Loucy (cell line): ENCODE data around the gene GTF2IRD1.

Source experiments
- H2AFZ ChIP-seq: fragments of 200-600 bp; sonication (generic); 2 replicates; pipeline ENCODE4 v1.6.0; 2016; ENCODE audit warnings: antibody characterized with exemption, mild to moderate bottlenecking, low read length, moderate library complexity
- H3F3A ChIP-seq: fragments of 200-600 bp; 2 replicates; pipeline ENCODE4 v1.6.0; 2016; ENCODE audit warnings: antibody characterized with exemption, low read depth, mild to moderate bottlenecking
- H3K27me3 ChIP-seq: fragments of 200-600 bp; sonication (generic); 2 replicates; pipeline ENCODE4 v1.6.1; 2014; ENCODE audit warnings: low read length, mild to moderate bottlenecking; ENCODE audit not compliant: insufficient read depth, poor library complexity, severe bottlenecking
- H3K36me3 ChIP-seq: fragments of 200-600 bp; sonication (generic); 2 replicates; pipeline ENCODE4 v1.6.1; 2016; ENCODE audit warnings: low read length; ENCODE audit not compliant: insufficient read depth
- H3K4me1 ChIP-seq: fragments of 200-600 bp; sonication (generic); 2 replicates; pipeline ENCODE4 v1.5.1; 2014; ENCODE audit warnings: low read length, mild to moderate bottlenecking; ENCODE audit not compliant: insufficient read depth, poor library complexity, severe bottlenecking
- H3K4me2 ChIP-seq: fragments of 200-600 bp; sonication (generic); 2 replicates; pipeline ENCODE4 v1.6.0; 2014; ENCODE audit warnings: antibody characterized with exemption, low read length, low read depth, mild to moderate bottlenecking; ENCODE audit not compliant: poor library complexity, severe bottlenecking
- H3K4me3 ChIP-seq: fragments of 200-600 bp; sonication (generic); 2 replicates; pipeline ENCODE4 v1.5.1; 2014; ENCODE audit warnings: low read length, mild to moderate bottlenecking, mixed read lengths; ENCODE audit not compliant: poor library complexity, severe bottlenecking
- H3K79me2 ChIP-seq: fragments of 200-600 bp; sonication (generic); 2 replicates; pipeline ENCODE4 v1.6.1; 2014; ENCODE audit warnings: low read length; ENCODE audit not compliant: insufficient read depth
- H3K9ac ChIP-seq: fragments of 200-600 bp; sonication (generic); 2 replicates; pipeline ENCODE4 v1.6.0; 2014; ENCODE audit warnings: mild to moderate bottlenecking, low read depth, low read length, moderate library complexity; ENCODE audit not compliant: poor library complexity, severe bottlenecking
- H3K9me2 ChIP-seq: fragments of 200-600 bp; sonication (generic); replicated peaks from 2 replicates; pipeline ENCODE4 v1.6.1; 2016; ENCODE audit warnings: low read depth, low read length, mixed read lengths
- H3K9me3 ChIP-seq: fragments of 200-600 bp; sonication (generic); 2 replicates; pipeline ENCODE4 v1.6.1; 2014; ENCODE audit warnings: mild to moderate bottlenecking, antibody characterized with exemption, low read length, low read depth; ENCODE audit not compliant: insufficient read depth
- H4K20me1 ChIP-seq: fragments of 200-600 bp; sonication (generic); 2 replicates; pipeline ENCODE4 v1.6.0; 2014; ENCODE audit warnings: antibody characterized with exemption, low read length, mild to moderate bottlenecking; ENCODE audit not compliant: insufficient read depth, poor library complexity, severe bottlenecking
- EZH2phosphoT487 ChIP-seq: fragments of 200-600 bp; IDR thresholded peaks from 2 replicates; pipeline ENCODE4 v1.6.1; 2018; ENCODE audit warnings: antibody characterized with exemption, mild to moderate bottlenecking, moderate library complexity, borderline replicate concordance
- TF ChIP-seq, protein P1 (sequence below): fragments of 200-600 bp; sonication (generic); conservative IDR thresholded peaks from 2 replicates; pipeline ENCODE4 v1.5.1; 2014; ENCODE audit warnings: mild to moderate bottlenecking, antibody characterized with exemption, low read length

Gene GTF2IRD1

DNA sequence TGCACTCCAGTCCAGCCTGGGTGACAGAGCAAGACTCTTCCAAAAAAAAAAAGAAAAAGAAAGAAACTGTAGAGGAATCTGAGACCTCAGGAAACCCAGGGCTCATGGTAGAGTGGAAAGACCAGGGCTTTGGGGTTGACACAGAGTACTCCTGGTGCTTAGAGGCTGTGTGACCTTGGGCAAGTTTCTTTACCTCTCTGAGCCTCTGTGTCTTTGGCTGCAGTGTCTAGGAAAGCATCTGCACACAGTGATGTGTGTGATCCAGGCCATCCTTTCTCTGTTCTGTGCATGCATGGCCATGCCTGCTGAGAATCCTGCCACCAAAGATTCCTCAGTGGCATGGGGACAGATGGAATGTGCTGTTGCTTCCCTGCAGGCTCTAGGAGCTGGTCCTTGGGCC, 132.1 kb downstream of the GTF2IRD1 start:
- Histone ChIP-seq H3K4me1 (peaks cover 4% of the 10 kb centered on the region), H3F3A (no peaks in the 10 kb centered on the region), H3K27me3 (no peaks in the 10 kb centered on the region), H3K9me3 (no peaks in the 10 kb centered on the region), H3K9me2 (no peaks in the 10 kb centered on the region), H4K20me1 (no peaks in the 10 kb centered on the region), H3K4me3 (no peak overlapping the region), H3K9ac (no peak overlapping the region), H3K36me3 (no peaks in the 10 kb centered on the region), H2AFZ (no peak overlapping the region), H3K4me2 (no peak overlapping the region), H3K79me2 (no peaks in the 10 kb centered on the region)
- TF ChIP-seq EZH2phosphoT487: no peak
- TF ChIP-seq, protein P1, sequence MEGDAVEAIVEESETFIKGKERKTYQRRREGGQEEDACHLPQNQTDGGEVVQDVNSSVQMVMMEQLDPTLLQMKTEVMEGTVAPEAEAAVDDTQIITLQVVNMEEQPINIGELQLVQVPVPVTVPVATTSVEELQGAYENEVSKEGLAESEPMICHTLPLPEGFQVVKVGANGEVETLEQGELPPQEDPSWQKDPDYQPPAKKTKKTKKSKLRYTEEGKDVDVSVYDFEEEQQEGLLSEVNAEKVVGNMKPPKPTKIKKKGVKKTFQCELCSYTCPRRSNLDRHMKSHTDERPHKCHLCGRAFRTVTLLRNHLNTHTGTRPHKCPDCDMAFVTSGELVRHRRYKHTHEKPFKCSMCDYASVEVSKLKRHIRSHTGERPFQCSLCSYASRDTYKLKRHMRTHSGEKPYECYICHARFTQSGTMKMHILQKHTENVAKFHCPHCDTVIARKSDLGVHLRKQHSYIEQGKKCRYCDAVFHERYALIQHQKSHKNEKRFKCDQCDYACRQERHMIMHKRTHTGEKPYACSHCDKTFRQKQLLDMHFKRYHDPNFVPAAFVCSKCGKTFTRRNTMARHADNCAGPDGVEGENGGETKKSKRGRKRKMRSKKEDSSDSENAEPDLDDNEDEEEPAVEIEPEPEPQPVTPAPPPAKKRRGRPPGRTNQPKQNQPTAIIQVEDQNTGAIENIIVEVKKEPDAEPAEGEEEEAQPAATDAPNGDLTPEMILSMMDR: no peak

DNA sequence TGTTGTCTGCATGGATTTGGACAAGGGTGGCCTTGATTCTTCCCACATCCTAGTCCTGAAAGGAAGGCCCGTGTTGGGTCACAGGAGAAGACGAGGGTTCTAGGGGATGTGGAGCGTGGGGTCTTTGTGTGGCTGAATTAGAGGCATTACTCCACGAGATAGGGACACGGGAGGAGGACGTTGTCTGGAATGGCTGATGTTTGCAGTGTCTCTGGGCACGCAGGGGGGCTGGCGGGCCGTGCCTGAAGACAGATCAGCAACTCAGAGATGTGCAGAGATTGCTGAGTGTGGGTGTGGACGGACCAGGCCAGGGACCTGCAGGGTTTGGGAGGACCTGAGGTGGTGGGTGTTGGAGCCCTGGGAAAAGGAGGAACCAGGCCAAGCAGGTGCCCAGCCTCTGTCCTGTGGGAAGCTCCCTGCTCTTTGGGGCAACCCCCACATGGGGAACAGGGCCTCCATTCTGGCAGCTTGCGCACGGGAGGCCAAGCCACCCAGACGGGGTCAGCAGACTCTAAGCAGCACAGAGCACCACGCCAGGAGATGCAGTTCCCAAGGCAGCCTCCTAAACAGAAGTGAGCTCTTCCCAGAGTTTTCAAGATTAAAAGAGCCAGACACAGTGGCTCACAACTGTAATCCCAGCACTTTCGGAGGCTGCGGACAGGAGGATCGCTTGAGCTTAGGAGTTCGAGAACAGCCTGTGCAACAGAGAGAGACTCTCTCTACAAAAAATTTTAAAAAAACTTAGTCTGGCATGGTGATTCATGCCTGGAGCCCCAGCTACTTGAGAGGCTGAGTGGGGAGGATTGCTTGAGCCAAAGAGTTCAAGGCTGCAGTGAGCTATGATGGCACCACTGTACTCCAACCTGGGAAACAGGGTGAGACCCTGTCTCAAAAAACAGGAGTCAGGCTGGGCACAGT, 132.8 kb downstream of the GTF2IRD1 start:
- H3K4me1 ChIP-seq: peaks cover 4% of the 10 kb centered on the region
- no peak overlapping the region for H3K4me2 ChIP-seq
- H2AFZ ChIP-seq: no peak overlapping the region
- H3K79me2 ChIP-seq: no peaks in the 10 kb centered on the region
- H3K9ac ChIP-seq: no peak overlapping the region
- no peaks in the 10 kb centered on the region for H3K9me2 ChIP-seq
- no peaks in the 10 kb centered on the region for H3K36me3 ChIP-seq
- H4K20me1 ChIP-seq: no peaks in the 10 kb centered on the region
- no peak overlapping the region for H3K4me3 ChIP-seq
- TF ChIP-seq, protein P1: no peak
- TF ChIP-seq EZH2phosphoT487: no peak
- no peaks in the 10 kb centered on the region for H3K27me3 ChIP-seq
- no peaks in the 10 kb centered on the region for H3K9me3 ChIP-seq
- no peaks in the 10 kb centered on the region for H3F3A ChIP-seq

DNA sequence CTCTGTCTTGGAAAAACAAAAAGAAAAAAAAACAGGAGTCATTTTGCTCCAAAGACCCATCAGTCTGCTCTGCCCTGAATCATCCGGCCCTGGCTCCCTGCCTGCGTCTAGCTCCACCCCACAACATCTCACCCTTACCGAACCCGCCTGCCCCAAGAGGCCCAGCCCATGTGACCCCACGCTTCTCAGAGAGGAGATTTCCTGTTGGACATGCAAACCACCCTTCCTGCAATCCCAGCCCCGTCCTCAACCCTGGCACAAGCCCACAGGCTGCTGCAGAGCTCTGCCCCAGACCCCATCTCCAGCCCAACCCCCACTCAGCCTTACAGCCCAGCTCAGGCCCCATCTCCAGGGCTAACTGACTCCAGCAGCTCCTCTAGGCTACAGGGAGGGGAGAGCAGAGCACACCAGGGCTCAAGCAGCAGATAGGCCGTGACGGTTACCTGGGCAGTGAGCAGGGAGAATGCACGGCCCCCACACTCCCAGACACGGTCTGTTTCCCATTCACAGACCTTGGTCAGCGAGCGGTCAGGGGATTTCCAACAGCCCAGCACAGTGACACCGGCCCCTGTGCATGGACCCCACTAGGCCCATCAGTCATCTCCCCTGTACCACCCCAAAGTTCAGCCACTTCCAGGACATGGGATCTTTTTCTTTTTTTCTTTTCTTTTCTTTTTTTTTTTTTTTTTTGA, 133.9 kb downstream of the GTF2IRD1 start:
- Histone ChIP-seq H3K27me3 (no peaks in the 10 kb centered on the region), H3K4me1 (peaks cover 4% of the 10 kb centered on the region), H3K4me2 (no peak overlapping the region), H3K4me3 (no peak overlapping the region), H3K9me2 (no peaks in the 10 kb centered on the region), H2AFZ (no peak overlapping the region), H3K9me3 (no peaks in the 10 kb centered on the region), H3K9ac (no peak overlapping the region), H3F3A (no peaks in the 10 kb centered on the region), H3K79me2 (no peaks in the 10 kb centered on the region), H3K36me3 (no peaks in the 10 kb centered on the region), H4K20me1 (no peaks in the 10 kb centered on the region)
- TF ChIP-seq, protein P1: no peak
- no peak for TF ChIP-seq EZH2phosphoT487
